Esophagus (tissue), 2 donors: Measurements from ENCODE around the gene ANGPT4. TPM values are rescaled to one million over a fixed set of nuclear protein-coding genes. Genes with fewer than 3 reads are reported as not detected.

Experiments used
- H3K27ac ChIP-seq, 2 donors: one replicate each; pipeline ENCODE4 v1.5.1; 2013; ENCODE audit warnings: low read depth in 2 of 2, mild to moderate bottlenecking in 2 of 2, inconsistent platforms in 1 of 2, low read length in 1 of 2, moderate library complexity in 1 of 2
- H3K27me3 ChIP-seq, 2 donors: one replicate each; pipeline ENCODE4 v1.6.1; 2013; ENCODE audit warnings: low read length in 2 of 2, control low read depth in 1 of 2, mild to moderate bottlenecking in 1 of 2; ENCODE audit not compliant: insufficient read depth in 2 of 2, control insufficient read depth in 1 of 2
- H3K36me3 ChIP-seq, 2 donors: one replicate each; pipeline ENCODE4 v1.6.1; 2013; ENCODE audit warnings: low read length in 1 of 2; ENCODE audit not compliant: control insufficient read depth in 2 of 2, insufficient read depth in 2 of 2
- H3K4me1 ChIP-seq, 2 donors: one replicate each; pipeline ENCODE4 v1.6.1; 2013; ENCODE audit warnings: low read length in 1 of 2; ENCODE audit not compliant: control insufficient read depth in 2 of 2, insufficient read depth in 2 of 2
- H3K4me3 ChIP-seq, 2 donors: one replicate each; pipeline ENCODE4 v1.5.1; 2013; ENCODE audit warnings: low read length in 2 of 2, mild to moderate bottlenecking in 2 of 2, low read depth in 1 of 2, moderate library complexity in 1 of 2
- H3K9me3 ChIP-seq, 2 donors: one replicate each; pipeline ENCODE4 v1.6.1; 2013; ENCODE audit warnings: mild to moderate bottlenecking in 2 of 2, low read depth in 1 of 2, low read length in 1 of 2, moderate library complexity in 1 of 2; ENCODE audit not compliant: control insufficient read depth in 2 of 2, insufficient read depth in 1 of 2
- WGBS, 2 donors: extraction: QIAGEN DNeasy Blood & Tissue Kit; methylation state at CpG; one replicate each; pipeline ENCODE4 v1.1.7; 2013; 5-methylcytosine and 5-hydroxymethylcytosine counted together
- polyA plus RNA-seq, 2 donors: library from polyadenylated mRNA; stranded (reverse); fragments of 200-250 nt; gene quantifications; one replicate each; pipeline ENCODE4 v1.2.3, GENCODE V29; 2013
- donor health status: healthy with polysubstance abuse.
- donor health status: Bipolar disorder and iron deficiency.

The ANGPT4 gene
- polyA plus RNA-seq, 2 donors, result 0.08 to 0.11 TPM

DNA sequence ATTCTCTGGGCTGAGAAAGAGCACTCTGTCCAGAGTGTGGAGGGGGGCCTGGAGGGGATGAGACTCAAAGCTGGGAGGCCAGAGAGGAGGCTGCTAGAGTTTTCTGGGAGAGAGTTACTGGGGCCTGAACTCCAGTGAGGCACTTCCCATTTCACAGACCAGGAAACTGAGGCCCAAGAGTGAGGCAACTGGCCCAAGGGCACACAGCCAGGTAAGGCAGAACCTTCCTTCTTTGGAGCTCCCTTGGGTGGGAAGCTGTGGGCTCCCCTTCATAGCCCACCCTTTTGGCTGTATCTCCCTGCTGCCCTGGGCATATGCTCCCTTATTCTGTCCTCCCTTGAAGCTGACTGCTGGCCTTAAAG lies 34.4 kb downstream of the ANGPT4 start:
- H3K4me3 ChIP-seq, result no peak overlapping the region
- H3K36me3 ChIP-seq, result no peaks in the 10 kb centered on the region
- H3K27me3 ChIP-seq, result no peaks in the 10 kb centered on the region
- no peaks in the 10 kb centered on the region for H3K9me3 ChIP-seq
- no peaks in the 10 kb centered on the region for H3K4me1 ChIP-seq
- H3K27ac ChIP-seq, result no peak overlapping the region

DNA sequence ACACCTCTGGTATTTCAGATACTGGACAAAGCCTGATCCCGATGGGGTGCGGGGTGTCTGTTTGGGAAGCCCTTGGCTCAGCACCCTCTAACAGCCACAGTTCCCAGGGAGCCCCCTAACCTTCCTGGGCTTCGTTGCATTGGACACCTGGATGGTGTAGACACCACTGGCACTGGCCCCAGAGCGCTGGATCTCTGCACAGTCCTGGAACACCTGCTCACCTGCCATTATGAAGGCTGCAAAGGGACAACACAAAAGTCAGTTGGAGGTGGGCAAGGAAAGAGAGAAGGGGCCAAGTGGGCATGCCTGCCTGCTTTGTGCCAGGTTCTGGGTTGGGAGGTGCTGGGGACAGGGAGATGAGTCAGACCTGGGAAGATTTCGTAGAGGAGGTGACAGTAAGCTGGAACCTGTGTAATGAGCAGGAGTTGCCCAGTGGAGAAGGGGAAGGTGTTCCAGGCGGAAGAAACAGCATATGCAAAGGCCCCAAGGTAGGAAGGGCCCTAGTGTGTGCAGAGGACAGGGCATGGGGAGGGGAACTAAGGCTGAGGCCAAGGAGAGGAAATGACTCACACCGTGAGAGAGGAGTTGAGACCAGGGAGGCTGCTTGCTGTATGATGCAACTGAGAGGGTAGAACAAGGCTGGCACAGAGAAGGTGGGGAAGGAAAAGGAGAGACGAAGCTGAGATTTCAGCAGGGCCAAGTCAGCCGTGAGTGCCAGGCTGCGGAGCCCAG lies 34.9 kb downstream of the ANGPT4 start:
- no peaks in the 10 kb centered on the region for H3K4me1 ChIP-seq
- WGBS, 2 donors, result 64% methylated on average over 10 of the region's 10 CpGs
- H3K4me3 ChIP-seq, result no peak overlapping the region
- no peaks in the 10 kb centered on the region for H3K27me3 ChIP-seq
- H3K9me3 ChIP-seq, result no peaks in the 10 kb centered on the region
- H3K36me3 ChIP-seq, result no peaks in the 10 kb centered on the region
- no peak overlapping the region for H3K27ac ChIP-seq

DNA sequence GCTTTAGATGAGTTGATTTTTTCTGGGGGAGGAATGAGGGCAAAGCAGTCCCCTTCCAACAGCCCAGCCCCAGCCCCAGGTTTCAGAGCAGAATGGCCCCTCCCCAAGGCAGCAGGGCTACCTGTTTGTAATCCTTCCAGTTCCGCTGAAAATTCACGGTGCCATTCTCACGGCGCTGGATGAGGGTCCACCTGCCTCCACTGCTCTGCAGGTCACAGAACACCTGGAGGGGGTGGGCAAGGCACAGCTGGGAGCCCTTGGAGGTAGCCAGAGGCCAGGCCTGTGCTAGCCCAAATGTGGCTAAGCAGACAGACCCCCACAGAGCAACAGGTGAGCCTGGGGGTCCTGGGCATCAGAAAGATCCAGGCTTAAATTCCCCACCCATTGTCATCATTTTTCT lies 36.5 kb downstream of the ANGPT4 start:
- Histone ChIP-seq H3K27ac (no peak overlapping the region), H3K36me3 (no peaks in the 10 kb centered on the region), H3K4me1 (no peaks in the 10 kb centered on the region), H3K4me3 (no peak overlapping the region), H3K27me3 (no peaks in the 10 kb centered on the region), H3K9me3 (no peaks in the 10 kb centered on the region)
- WGBS, 2 donors, result 64 to 73% methylated on average over 4 of the region's 4 CpGs

DNA sequence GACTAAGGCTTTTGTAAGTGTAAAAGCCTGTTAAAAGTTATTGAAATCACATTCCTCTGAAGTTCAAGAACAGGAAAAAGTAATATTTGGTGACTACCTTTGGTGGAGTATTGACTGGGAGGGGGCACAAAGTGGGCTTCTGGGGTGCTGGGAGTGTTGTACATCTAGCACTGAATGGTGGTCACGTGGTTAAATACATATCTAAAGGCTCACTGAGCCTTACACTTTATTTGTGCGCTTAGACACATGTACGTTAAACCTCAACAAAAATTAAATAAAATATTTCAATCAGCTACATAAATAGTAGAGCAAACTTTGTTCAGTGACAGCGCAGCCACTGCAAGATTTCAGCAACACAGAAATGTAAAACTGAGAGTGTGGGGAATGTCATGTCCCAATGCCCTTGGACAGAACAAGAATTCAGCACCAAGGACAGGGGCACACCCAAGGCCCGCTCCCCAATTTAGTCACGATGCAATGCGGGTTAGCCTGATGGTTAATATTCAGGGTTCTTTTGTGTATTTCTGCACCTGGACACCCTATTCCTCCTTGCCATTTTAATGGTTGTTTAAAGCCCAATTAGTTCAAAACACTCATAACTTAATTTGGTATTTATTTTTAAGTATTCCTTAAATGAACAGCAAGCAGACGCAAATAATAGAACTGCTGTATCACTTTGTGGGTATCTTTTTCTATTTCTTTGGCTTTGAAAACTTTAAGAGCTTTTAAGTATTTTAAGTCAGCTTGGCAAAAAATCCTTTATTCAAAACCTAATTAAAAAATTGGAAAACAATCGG lies 37.4 kb downstream of the ANGPT4 start:
- no peaks in the 10 kb centered on the region for H3K9me3 ChIP-seq
- no peaks in the 10 kb centered on the region for H3K36me3 ChIP-seq
- H3K27me3 ChIP-seq, result no peaks in the 10 kb centered on the region
- peaks cover 3 to 4% of the 10 kb centered on the region in 2 donors for H3K4me1 ChIP-seq
- no peak overlapping the region for H3K27ac ChIP-seq
- no peak overlapping the region for H3K4me3 ChIP-seq
- 56 to 59% methylated on average over 9 of the region's 9 CpGs for WGBS, 2 donors

DNA sequence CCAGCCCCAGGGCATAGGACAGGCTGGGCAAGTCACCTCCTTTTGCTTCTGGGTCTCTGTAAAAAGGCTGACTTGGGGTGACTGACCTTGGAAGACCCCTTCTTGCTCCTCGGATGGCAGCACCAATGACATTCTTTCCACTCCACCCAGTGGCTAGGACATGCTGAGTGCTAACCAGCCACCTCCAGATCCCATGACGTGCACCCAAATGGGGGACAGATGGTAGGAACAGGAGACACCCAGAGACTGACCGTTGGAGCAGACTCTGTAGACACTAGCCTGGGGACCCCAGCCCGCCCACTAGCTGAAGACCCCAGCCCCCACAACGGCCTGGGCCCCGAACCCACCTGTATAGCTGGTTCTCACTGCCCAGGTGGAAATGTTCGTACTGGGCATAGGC lies 38.3 kb downstream of the ANGPT4 start:
- WGBS, 2 donors, result 78 to 84% methylated on average over 7 of the region's 7 CpGs
- H3K4me1 ChIP-seq, result peaks cover 3 to 4% of the 10 kb centered on the region in 2 donors
- H3K27me3 ChIP-seq, result no peaks in the 10 kb centered on the region
- no peaks in the 10 kb centered on the region for H3K36me3 ChIP-seq
- no peaks in the 10 kb centered on the region for H3K9me3 ChIP-seq
- H3K4me3 ChIP-seq, result no peak overlapping the region
- no peak overlapping the region for H3K27ac ChIP-seq

DNA sequence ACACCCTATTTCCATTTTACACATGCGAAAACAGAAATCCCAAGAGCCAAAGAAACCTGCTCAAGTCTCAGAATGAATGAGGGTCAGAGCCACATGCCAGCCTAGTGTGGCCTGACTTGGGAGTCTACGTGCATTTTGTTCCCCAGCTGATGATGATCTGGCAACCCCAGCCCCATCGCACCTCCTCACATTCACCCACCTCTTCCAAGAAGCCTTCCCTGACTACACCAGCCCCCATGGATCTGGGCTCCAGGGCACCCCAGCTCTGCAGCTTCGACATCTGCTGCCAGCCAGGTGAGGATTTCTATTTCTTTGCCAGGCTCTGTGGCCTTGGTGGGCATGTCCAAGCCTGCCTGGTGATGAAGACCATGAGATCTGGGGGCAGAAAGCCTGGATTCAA lies 41.0 kb downstream of the ANGPT4 start:
- Histone ChIP-seq H3K9me3 (no peaks in the 10 kb centered on the region), H3K36me3 (no peaks in the 10 kb centered on the region), H3K4me3 (no peak overlapping the region), H3K4me1 (peaks cover 3 to 4% of the 10 kb centered on the region in 2 donors), H3K27me3 (no peaks in the 10 kb centered on the region), H3K27ac (no peak overlapping the region)
- WGBS, 2 donors, result 78 to 80% methylated on average over 4 of the region's 4 CpGs

DNA sequence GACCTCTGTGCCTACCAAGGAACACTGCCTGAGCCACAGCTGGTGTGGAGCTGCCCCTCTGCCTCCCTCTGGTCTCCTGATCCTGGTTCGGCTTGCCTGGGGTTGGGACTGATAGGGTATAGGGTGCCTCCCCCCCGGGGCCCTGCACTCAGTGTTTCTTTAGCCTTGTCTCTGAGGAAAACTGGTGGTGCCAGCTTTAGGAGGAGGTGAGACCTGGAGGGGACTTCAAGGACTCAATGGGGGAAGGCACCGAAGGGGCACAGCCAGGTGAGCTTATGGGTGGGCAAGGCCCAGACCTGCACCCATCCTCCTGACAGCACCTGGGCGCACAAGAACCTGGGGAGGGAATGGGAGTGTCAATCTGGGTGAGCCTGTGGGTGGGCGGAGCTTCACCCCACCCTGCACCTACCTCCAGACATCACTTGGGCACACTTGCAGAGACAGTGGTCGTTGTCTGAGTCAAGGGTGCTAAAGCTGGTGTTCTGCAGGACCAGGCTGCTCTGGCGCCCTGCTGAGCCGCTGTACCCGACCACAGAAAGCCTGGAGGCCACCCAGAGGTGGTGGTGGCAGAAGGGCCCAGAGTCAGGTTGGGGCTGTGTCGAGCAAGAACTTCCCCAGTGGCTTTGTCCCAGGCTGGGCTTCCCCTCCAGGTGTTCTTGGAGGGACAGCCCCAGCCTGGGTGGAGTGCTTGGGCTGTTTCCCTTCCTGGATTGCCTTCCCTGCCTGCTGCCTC lies 42.1 kb downstream of the ANGPT4 start:
- no peaks in the 10 kb centered on the region for H3K27me3 ChIP-seq
- H3K27ac ChIP-seq, result no peak overlapping the region
- H3K36me3 ChIP-seq, result no peaks in the 10 kb centered on the region
- H3K4me3 ChIP-seq, result no peak overlapping the region
- WGBS, 2 donors, result 69 to 76% methylated on average over 9 to 10 of the region's 10 CpGs
- H3K9me3 ChIP-seq, result no peaks in the 10 kb centered on the region
- H3K4me1 ChIP-seq, result peaks cover 3 to 4% of the 10 kb centered on the region in 2 donors

DNA sequence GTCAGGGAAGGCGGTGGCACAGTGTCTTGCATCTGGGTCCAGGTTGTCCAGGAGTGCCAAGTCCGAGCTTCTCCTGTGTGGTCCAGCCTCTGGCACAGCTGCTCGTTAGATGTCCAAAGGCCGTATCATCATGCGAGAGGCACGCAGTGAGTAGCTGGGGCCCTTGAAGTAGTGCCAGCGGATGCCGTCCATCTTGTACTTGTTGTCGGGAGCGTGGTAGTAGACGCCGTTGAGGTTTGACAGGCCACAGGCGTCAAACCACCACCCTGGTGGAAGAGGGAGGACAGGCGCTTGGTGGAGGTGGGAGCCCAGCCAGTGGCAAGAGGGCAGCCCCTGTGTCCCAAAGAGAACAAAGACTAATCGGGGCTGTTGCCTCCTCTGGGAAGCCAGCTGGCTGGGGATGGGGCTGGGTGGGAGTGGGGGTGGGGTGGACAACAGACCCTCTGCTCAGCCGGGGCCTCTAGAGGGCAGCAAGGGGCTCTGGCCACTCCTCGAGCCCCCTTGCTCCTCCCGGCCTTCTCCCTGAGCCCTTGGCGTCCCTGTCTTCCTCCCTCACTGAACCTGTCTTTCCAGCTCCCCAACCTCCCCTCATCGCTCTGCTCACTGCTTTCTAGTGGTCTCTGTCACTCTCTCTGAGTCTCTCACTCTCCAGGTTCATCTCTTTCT lies 43.1 kb downstream of the ANGPT4 start:
- H3K9me3 ChIP-seq, result no peaks in the 10 kb centered on the region
- WGBS, 2 donors, result 59 to 63% methylated on average over 19 to 20 of the region's 20 CpGs

DNA sequence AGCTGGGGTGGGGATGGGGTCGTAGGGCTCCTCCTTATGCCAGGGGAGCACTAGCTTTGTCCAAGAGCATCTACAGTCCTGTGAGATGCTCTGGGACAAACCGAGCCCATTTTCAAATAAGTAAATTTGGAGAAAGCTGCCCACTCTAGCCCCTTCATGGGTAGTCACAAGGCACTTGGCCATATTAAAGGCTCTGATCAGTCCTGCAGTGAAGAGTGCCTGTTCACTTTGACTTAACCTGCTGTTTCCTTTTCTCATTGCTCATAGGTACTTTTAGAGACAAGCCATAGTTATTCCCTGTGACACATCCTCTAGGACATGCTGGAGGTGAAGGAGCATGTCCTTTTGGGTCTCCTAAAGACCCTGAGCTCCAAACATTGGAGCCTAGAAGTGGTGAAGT lies 44.2 kb downstream of the ANGPT4 start:
- Histone ChIP-seq H3K27me3 (no peaks in the 10 kb centered on the region), H3K4me1 (peaks cover 3 to 4% of the 10 kb centered on the region in 2 donors), H3K9me3 (no peaks in the 10 kb centered on the region), H3K36me3 (no peaks in the 10 kb centered on the region), H3K4me3 (no peak overlapping the region), H3K27ac (no peak overlapping the region)
- WGBS, 2 donors, result 70 to 86% methylated on average over 2 of the region's 2 CpGs

More for the DNA sequence above, 43.1 kb downstream of the ANGPT4 start:
- H3K4me3 ChIP-seq, result no peak overlapping the region
- no peaks in the 10 kb centered on the region for H3K36me3 ChIP-seq
- peaks cover 3 to 4% of the 10 kb centered on the region in 2 donors for H3K4me1 ChIP-seq
- no peaks in the 10 kb centered on the region for H3K27me3 ChIP-seq
- no peak overlapping the region for H3K27ac ChIP-seq
